Natural killer cell (primary cell): ENCODE measurements around the gene CCDC40. TPM values are rescaled to one million over a fixed set of nuclear protein-coding genes. Genes with fewer than 3 reads are reported as not detected.

ENCODE experiments used
- ATAC-seq, 3 donors: fragments of 150-1000 bp in 2 of 3; fragments of 200-7000 bp in 1 of 3; cut with Tn5 transposase; 1 replicate in 1 of 3; 2 replicates in 2 of 3; pipeline ENCODE4 v1.10.0; 2021; ENCODE audit warnings: mild to moderate bottlenecking in 2 of 3, moderate library complexity in 2 of 3
- DNase-seq, 2 donors: peaks; one replicate each; pipeline versions ENCODE4 v3.0.0 to v3.0.0-alpha.2; 2013 to 2021; ENCODE audit warnings: mixed read lengths in 1 of 2
- H3K27ac ChIP-seq: one replicate; pipeline ENCODE4 v1.5.1; 2013; ENCODE audit warnings: mild to moderate bottlenecking, low read length
- H3K27me3 ChIP-seq: one replicate; pipeline ENCODE4 v1.6.1; 2013; ENCODE audit warnings: low read length; ENCODE audit not compliant: control insufficient read depth, insufficient read depth
- H3K36me3 ChIP-seq: one replicate; pipeline ENCODE4 v1.6.1; 2013; ENCODE audit warnings: low read length; ENCODE audit not compliant: control insufficient read depth, insufficient read depth
- H3K4me1 ChIP-seq: one replicate; pipeline ENCODE4 v1.6.1; 2013; ENCODE audit warnings: low read length; ENCODE audit not compliant: control insufficient read depth, insufficient read depth
- H3K4me3 ChIP-seq: one replicate; pipeline ENCODE4 v1.5.1; 2013; ENCODE audit warnings: low read length
- H3K9me3 ChIP-seq: one replicate; pipeline ENCODE4 v1.6.1; 2013; ENCODE audit warnings: low read length; ENCODE audit not compliant: control insufficient read depth, insufficient read depth
- H3K27ac Mint-ChIP-seq, 2 donors: one replicate each; pipeline ENCODE4 v1.8.0; 2022; ENCODE audit warnings: mild to moderate bottlenecking in 2 of 2, mixed read lengths in 2 of 2, moderate library complexity in 1 of 2
- H3K27me3 Mint-ChIP-seq, 2 donors: one replicate each; pipeline ENCODE4 v1.8.0; 2022; ENCODE audit warnings: low read depth in 2 of 2, mixed read lengths in 2 of 2
- H3K36me3 Mint-ChIP-seq: one replicate; pipeline ENCODE4 v1.8.0; 2022; ENCODE audit warnings: mixed read lengths
- H3K4me1 Mint-ChIP-seq, 2 donors: one replicate each; pipeline ENCODE4 v1.8.0; 2022; ENCODE audit warnings: mixed read lengths in 2 of 2
- H3K4me3 Mint-ChIP-seq: one replicate; pipeline ENCODE4 v1.8.0; 2022; ENCODE audit warnings: mild to moderate bottlenecking, moderate library complexity, mixed read lengths
- H3K9me3 Mint-ChIP-seq, 2 donors: one replicate each; pipeline ENCODE4 v1.8.0; 2022; ENCODE audit warnings: mixed read lengths in 2 of 2
- CTCF ChIP-seq: fragments of 200-600 bp; IDR thresholded peaks from one replicate; pipeline ENCODE4 v1.8.0; 2022; ENCODE audit warnings: antibody characterized with exemption
- WGBS: methylation state at CpG from one replicate; pipeline ENCODE4 v1.1.7; 2013; ENCODE audit warnings: missing lambda C conversion rate; ENCODE audit not compliant: insufficient coverage; 5-methylcytosine and 5-hydroxymethylcytosine counted together
- intact Hi-C: fragments of 100-400 bp; cut with micrococcal nuclease; formaldehyde crosslinking; loops from one replicate; pipeline ENCODE4 v1.14.2; 2022
- total RNA-seq, 4 donors: library from RNA; stranded (reverse); fragments of 120-200 nt in 1 of 4; gene quantifications; one replicate each; pipeline versions ENCODE4 v1.2.3 to v1.2.4, GENCODE V29; 2013 to 2022

CCDC40 gene
- total RNA-seq, 3 donors from 2014 or later (not counting 1 experiment from before 2014, with no cell fraction given), result 0.95 to 2.4 (median 1.5) TPM

GRCh38 chr17:80025796-80026195, 10.6 kb upstream of the CCDC40 start:
- no peaks in the 10 kb centered on the region for H3K4me1 ChIP-seq
- no peaks in the 10 kb centered on the region for H3K9me3 Mint-ChIP-seq
- 91% methylated on average over 9 of the region's 10 CpGs for WGBS
- ATAC-seq (no peak), DNase-seq (no peak)
- TF ChIP-seq CTCF, result no peak
- H3K27ac Mint-ChIP-seq, result no peak overlapping the region
- intact Hi-C loops, result no loop called here
- H3K4me3 ChIP-seq, result no peak overlapping the region
- H3K4me3 Mint-ChIP-seq, result no peak overlapping the region
- no peaks in the 10 kb centered on the region for H3K36me3 Mint-ChIP-seq
- H3K4me1 Mint-ChIP-seq, result no peaks in the 10 kb centered on the region
- H3K36me3 ChIP-seq, result no peaks in the 10 kb centered on the region
- H3K9me3 ChIP-seq, result no peaks in the 10 kb centered on the region
- no peak overlapping the region for H3K27ac ChIP-seq
- H3K27me3 ChIP-seq, result no peaks in the 10 kb centered on the region
- no peaks in the 10 kb centered on the region for H3K27me3 Mint-ChIP-seq

- no peak for ATAC-seq
- Mint-ChIP-seq H3K4me1 (no peaks in the 10 kb centered on the region), H3K27ac (no peak overlapping the region), H3K9me3 (no peaks in the 10 kb centered on the region), H3K36me3 (no peaks in the 10 kb centered on the region), H3K4me3 (no peak overlapping the region), H3K27me3 (no peaks in the 10 kb centered on the region)
- H3K4me3 ChIP-seq, result no peak overlapping the region
- H3K27me3 ChIP-seq, result no peaks in the 10 kb centered on the region
- no peak overlapping the region for H3K27ac ChIP-seq
- no peaks in the 10 kb centered on the region for H3K36me3 ChIP-seq
- intact Hi-C loops, result no loop called here
- TF ChIP-seq CTCF, result no peak
- H3K9me3 ChIP-seq, result no peaks in the 10 kb centered on the region
- H3K4me1 ChIP-seq, result no peaks in the 10 kb centered on the region
- no peak for DNase-seq
- 90% methylated on average over 10 of the region's 10 CpGs for WGBS
Measured at GRCh38 chr17:80026359-80027042, 9.9 kb upstream of the CCDC40 start.

GRCh38 chr17:80027043-80027435, 9.4 kb upstream of the CCDC40 start:
- Mint-ChIP-seq H3K36me3 (no peaks in the 10 kb centered on the region), H3K9me3 (no peaks in the 10 kb centered on the region), H3K27me3 (no peaks in the 10 kb centered on the region), H3K4me3 (no peak overlapping the region), H3K27ac (no peak overlapping the region), H3K4me1 (no peaks in the 10 kb centered on the region)
- Histone ChIP-seq H3K4me1 (no peaks in the 10 kb centered on the region), H3K36me3 (no peaks in the 10 kb centered on the region), H3K27ac (no peak overlapping the region), H3K4me3 (no peak overlapping the region), H3K27me3 (no peaks in the 10 kb centered on the region), H3K9me3 (no peaks in the 10 kb centered on the region)
- ATAC-seq, result no peak
- WGBS, result 96% methylated on average over 8 of the region's 8 CpGs
- intact Hi-C loops, result no loop called here
- no peak for DNase-seq
- no peak for TF ChIP-seq CTCF

GRCh38 chr17:80028030-80028429, 8.4 kb upstream of the CCDC40 start:
- Histone ChIP-seq H3K9me3 (no peaks in the 10 kb centered on the region), H3K4me3 (no peak overlapping the region), H3K4me1 (no peaks in the 10 kb centered on the region), H3K27me3 (no peaks in the 10 kb centered on the region), H3K36me3 (no peaks in the 10 kb centered on the region), H3K27ac (no peak overlapping the region)
- H3K4me1 Mint-ChIP-seq, result no peaks in the 10 kb centered on the region
- H3K9me3 Mint-ChIP-seq, result no peaks in the 10 kb centered on the region
- no peak for ATAC-seq
- no peaks in the 10 kb centered on the region for H3K27me3 Mint-ChIP-seq
- DNase-seq, result no peak
- intact Hi-C loops, result no loop called here
- no peak overlapping the region for H3K4me3 Mint-ChIP-seq
- no peak for TF ChIP-seq CTCF
- WGBS, result 96% methylated on average over 10 of the region's 10 CpGs
- no peaks in the 10 kb centered on the region for H3K36me3 Mint-ChIP-seq
- H3K27ac Mint-ChIP-seq, result no peak overlapping the region
